Kidney capillary endothelial cell (primary cell): Measurements from ENCODE around the gene OR2AT4.
A peak's percentile ranks its signal among the peaks of the same experiment; 100 is the strongest.
"Not testable (repeated sequence)": the region's sequence is repeated elsewhere in the genome, so short reads cannot be mapped to it uniquely, and the experiment has no call there.

ENCODE experiments used
- DNase-seq: peaks from one replicate; pipeline ENCODE4 v3.0.0-alpha.2; 2018; ENCODE audit warnings: low spot score

OR2AT4 gene

DNA sequence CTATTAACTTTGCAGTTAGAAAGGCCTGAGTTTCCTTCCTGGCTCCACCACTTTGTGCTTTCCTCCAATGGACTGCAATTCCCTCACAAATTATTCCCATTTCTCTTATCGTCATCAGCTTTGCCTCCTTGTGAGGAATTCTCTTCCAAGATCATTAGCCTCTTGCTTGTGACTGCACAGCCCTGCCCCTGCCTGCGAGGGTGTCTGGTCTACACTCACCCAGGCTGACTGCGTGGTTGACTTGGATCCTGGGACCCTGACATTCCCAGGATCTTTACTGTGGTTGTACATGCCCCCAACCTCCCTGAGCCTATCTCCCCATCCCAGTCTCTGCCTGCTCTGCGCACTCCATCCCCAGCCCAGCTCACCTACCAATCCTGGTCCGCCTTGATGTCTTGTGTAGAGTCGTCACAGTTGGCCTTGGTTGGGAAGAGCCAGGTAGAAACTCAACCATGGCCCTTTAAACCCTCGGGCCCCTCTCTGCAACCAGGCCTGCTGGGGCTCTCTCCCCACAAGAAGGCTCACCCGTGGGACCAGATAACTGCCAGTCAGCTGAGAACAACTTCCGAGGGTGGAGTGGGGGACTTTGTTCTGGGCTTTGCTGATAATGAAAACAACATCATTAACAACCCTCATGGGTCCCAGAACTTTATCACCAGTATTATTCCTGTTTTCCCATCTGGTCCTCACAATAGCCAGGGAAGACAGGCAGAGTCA lies at the start of gene OR2AT4:
Gene OR2AT4 (minus strand): TSS at position 421 of the 717 bp plus-strand sequence.
- no peak for DNase-seq

GRCh38 chr11:75145972-75146519 lies 49.4 kb upstream of the OR2AT4 start:
- no peak for DNase-seq

GRCh38 chr11:75145196-75145971 lies 48.7 kb upstream of the OR2AT4 start:
- DNase-seq = no peak

- DNase-seq = no peak
Measured at GRCh38 chr11:75144716-75145014, 48.0 kb upstream of the OR2AT4 start.

- no peak for DNase-seq
Measured at GRCh38 chr11:75143420-75143731, 46.7 kb upstream of the OR2AT4 start.

DNA sequence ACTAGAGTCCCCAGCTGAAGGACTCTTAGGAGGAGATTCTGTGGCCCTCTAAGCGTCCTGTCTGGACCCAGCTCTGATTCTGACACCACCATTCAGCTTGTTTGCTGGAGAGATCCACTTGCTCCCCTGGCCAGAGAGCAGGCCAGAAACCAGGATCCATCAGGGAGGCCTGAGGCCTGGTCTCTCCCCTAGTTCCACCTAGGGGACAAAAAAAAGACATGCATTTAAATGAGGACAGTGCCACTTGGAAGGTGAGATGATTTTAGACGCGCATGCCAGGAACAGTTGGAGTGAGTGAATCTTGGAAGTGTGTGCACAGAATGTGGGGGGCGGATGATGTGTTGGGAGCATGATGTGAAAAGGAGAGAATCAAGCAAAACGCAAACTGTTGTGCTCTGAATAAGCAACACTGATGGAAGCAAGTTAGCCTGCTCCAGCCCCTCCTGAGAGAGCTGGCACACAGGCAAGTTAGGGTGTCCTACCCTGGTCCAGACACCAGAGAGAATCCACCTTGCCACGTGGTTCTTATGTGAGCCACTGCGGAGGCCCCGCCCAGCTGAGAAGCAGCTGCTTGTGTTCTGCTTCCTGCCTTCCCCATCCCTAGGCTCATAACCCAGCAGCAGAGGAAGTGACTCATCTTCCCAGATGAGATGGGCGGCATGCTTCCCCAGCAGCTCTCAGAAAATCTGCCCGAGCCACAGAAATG lies 46.2 kb upstream of the OR2AT4 start:
- peak; percentile 96 for DNase-seq

DNA sequence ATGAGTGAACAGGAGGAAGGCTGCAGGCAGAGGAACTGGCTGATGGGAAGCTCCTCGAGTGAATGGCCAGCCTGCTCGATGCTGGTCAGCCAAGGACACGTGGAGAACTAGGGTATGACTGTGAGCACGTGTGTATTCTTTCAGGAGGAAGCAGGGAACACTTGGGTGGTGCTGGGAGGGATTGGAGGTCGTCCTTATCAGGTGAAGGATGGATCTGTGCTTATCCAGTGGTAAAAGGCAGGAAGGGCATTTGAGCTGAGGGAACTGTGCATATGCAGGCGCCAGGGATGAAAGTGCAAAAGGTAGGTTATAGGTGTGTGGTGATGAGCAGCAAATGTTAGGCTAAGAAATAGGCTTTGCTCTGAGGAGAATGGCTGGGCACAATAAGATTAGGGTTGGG lies 44.5 kb upstream of the OR2AT4 start:
- no peak for DNase-seq

- DNase-seq = peak; percentile 61
Measured at GRCh38 chr11:75140269-75141138, 43.8 kb upstream of the OR2AT4 start.

DNA sequence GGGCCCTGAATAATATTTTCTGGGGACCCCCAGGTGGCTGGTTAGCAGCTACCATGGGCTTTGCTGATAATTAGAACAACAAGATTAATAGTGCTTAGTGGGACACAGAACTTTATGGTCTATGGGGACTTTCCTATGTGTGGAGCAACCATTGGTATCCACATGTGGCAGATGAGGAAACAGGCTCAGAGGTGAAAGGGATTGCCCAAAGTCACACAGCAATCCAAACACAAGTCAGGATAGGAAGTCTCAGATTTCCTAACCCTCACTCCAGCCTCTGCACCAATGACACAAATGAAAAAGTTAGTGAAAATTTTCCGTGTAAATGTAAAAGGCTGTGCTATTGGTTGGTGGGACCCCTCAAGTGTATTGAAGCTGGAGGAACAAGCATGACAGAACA lies 39.0 kb upstream of the OR2AT4 start:
- DNase-seq = no peak

- no peak for DNase-seq
Measured at GRCh38 chr11:75135021-75135650, 38.5 kb upstream of the OR2AT4 start.

GRCh38 chr11:75133976-75134375 lies 37.3 kb upstream of the OR2AT4 start:
- DNase-seq = no peak

DNA sequence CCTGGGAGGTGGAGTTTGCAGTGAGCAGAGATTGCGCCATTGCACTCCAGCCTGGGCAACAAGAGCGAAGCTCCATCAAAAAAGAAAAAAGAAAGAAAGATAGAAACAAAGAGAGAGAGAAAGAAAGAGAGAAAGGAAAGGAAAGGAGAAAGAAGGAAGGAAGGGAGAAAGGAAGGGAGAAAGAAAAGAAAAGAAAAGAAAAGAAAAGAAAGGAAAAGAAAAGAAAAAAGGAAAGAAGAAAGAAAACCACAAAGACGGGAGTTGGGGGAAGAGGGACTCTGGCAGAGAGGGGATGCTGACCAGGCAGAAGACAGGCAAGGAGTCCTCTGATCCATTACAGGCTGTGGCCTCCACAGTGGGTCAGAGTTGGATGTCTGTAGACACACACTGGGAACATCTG lies 35.4 kb upstream of the OR2AT4 start:
- DNase-seq = no peak

GRCh38 chr11:75126564-75126963 lies 29.9 kb upstream of the OR2AT4 start:
- no peak for DNase-seq

GRCh38 chr11:75118577-75118976 lies 21.9 kb upstream of the OR2AT4 start:
- DNase-seq = no peak

GRCh38 chr11:75114465-75114864 lies 17.8 kb upstream of the OR2AT4 start:
- no peak for DNase-seq

GRCh38 chr11:75113030-75113429 lies 16.4 kb upstream of the OR2AT4 start:
- DNase-seq = no peak

DNA sequence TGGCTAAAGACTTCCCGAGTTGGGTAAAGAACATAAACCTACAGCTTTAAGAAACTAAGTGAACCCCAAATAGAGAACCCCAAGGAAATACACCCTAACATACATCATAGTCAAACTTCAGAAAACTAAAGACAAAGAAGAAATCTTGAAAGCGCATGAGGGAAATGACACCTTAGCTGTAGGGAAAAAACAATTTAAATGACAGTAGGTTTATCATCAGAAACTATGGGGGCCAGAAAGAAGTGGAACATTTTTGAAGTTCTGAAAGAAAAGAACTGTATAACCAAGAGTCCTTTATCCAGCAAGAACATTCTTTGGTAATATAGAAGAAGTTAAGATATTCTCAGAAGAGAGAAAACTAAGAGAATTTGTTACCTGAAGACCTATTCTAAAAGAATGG lies 15.5 kb upstream of the OR2AT4 start:
- no peak for DNase-seq

DNA sequence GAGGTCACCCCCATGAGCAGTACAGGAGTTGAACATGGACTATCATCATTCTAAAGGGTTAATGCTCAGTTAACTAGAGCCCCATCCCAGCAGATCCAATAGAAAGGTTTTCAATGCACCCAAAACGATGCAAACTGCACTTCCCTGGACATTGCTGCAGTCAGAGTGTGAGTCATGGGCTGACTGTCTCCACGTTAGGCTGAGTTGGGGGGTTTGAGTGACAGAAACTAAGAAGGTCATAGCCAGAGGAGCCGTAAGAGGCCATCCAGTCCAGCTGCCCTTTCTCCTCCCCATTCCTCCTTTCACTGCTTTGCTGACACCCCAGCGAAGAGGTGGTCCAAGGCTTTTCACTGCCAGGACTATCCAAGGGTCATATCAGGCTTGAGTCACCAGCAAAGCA lies 10.5 kb upstream of the OR2AT4 start:
- DNase-seq = peak; percentile 42

DNA sequence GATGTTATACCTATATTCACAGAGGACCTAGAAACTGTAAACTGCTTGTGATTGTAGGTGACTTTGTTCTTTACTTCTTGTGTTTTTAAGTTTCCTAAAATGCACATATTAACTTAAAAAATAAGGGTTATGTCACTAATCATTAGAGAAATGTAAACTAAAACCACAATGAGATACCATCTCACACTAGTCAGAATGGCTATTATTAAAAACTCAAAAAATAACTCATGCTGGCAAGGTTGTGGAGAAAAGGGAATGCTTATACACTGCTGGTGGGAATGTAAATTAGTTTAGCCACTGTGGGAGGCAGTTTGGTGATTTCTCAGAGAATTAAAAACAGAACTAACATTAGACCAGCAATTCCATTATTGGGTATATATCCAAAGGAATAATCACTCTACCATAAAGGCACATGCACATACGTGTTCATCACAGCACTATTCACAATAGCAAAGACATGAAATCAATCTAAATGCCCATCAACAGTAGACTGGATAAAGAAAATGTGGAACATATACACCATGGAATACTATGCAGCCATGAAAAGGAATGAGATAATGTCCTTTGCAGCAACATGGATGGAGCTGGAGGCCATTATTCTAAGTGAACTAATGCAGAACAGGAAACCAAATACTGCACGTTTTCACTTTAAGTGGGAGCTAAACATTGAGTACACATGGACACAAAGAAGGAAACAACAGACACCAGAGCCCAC lies 9.4 kb upstream of the OR2AT4 start:
- DNase-seq = not testable (repeated sequence)

GRCh38 chr11:75105462-75105925 lies 8.8 kb upstream of the OR2AT4 start:
- no peak for DNase-seq
